Endothelial cell of umbilical vein (primary cell): Measurements from ENCODE around the gene MCTP2. TPM values are rescaled to one million over a fixed set of nuclear protein-coding genes. Genes with fewer than 3 reads are reported as not detected.

Experiments
- BruUV-seq: library from RNA; stranded (reverse); fragments of 400-500 nt; replicated peaks from 2 replicates; lab custom pipeline; 2021; lab: Mats Ljungman, UMichigan
- CTCF ChIA-PET: fragments of 300-600, 350-600 bp; sonication (Branson Sonifier 250); formaldehyde crosslinking; loops from one replicate; lab custom pipeline; 2021; ENCODE audit warnings: antibody characterized with exemption, inconsistent platforms; lab: Charles Lee
- POLR2A ChIA-PET: fragments of 300-600, 350-600 bp; sonication (Branson Sonifier 250); formaldehyde crosslinking; loops from one replicate; lab custom pipeline; 2021; ENCODE audit warnings: antibody characterized with exemption, inconsistent platforms; lab: Charles Lee
- DNase-seq: peaks from one replicate; pipeline ENCODE4 v3.0.0-alpha.2; 2011; ENCODE audit warnings: low read depth, low spot score
- FAIRE-seq: peaks from 2 replicates; lab custom pipeline; 2011; peaks lifted over from hg19 to GRCh38; lab: Jason Lieb, UNC
- H2AFZ ChIP-seq: 2 replicates; pipeline ENCODE4 v1.6.0; 2012; ENCODE audit warnings: low read depth, low read length, control low read depth, inconsistent platforms
- H3K27ac ChIP-seq: 2 replicates; pipeline ENCODE4 v1.5.1; 2011; ENCODE audit warnings: low read depth, mild to moderate bottlenecking, control low read depth, low read length, moderate library complexity; ENCODE audit not compliant: insufficient read depth
- H3K27me3 ChIP-seq, 2 experiments: 2 replicates each; pipeline versions ENCODE4 v1.6.0 to v1.6.1; 2011; ENCODE audit warnings: low read length in 2 of 2, mixed read lengths in 1 of 2; ENCODE audit not compliant: control insufficient read depth in 2 of 2, insufficient read depth in 2 of 2
- H3K36me3 ChIP-seq, 2 experiments: 2 replicates in 1 of 2; 3 replicates in 1 of 2; pipeline ENCODE4 v1.5.1; 2011; ENCODE audit warnings: low read length in 2 of 2, mild to moderate bottlenecking in 1 of 2, moderate library complexity in 1 of 2; ENCODE audit not compliant: control insufficient read depth in 2 of 2, insufficient read depth in 2 of 2; ENCODE audit errors: extremely low read depth in 1 of 2
- H3K4me1 ChIP-seq: 3 replicates; pipeline ENCODE4 v1.5.1; 2011; ENCODE audit warnings: mild to moderate bottlenecking, low read length; ENCODE audit not compliant: control insufficient read depth, insufficient read depth; ENCODE audit errors: extremely low read depth
- H3K4me2 ChIP-seq: 2 replicates; pipeline ENCODE4 v1.6.1; 2011; ENCODE audit warnings: low read length, control low read depth, mixed read lengths; ENCODE audit not compliant: insufficient read depth
- H3K4me3 ChIP-seq, 3 experiments: fragments of 200-600 bp in 1 of 3; sonication (generic), shearing (Covaris generic) in 1 of 3; replicated peaks in 1 of 3; 2 replicates each; pipeline ENCODE4 v1.5.1; 2011 to 2016; ENCODE audit warnings: control low read depth in 3 of 3, low read length in 3 of 3, mild to moderate bottlenecking in 2 of 3, inconsistent platforms in 1 of 3, low read depth in 1 of 3, moderate library complexity in 1 of 3; ENCODE audit not compliant: insufficient read depth in 1 of 3
- H3K79me2 ChIP-seq: 2 replicates; pipeline ENCODE4 v1.6.0; 2012; ENCODE audit warnings: low read length, inconsistent platforms; ENCODE audit not compliant: control insufficient read depth, insufficient read depth
- H3K9ac ChIP-seq: replicated peaks from 2 replicates; pipeline ENCODE3; 2011; ENCODE audit warnings: low read length, control low read depth; ENCODE audit not compliant: insufficient read depth; ENCODE audit errors: extremely low read depth
- H3K9me1 ChIP-seq: replicated peaks from 3 replicates; pipeline ENCODE4 v1.6.0; 2011; ENCODE audit warnings: mild to moderate bottlenecking, low read length; ENCODE audit not compliant: control insufficient read depth, insufficient read depth; ENCODE audit errors: extremely low read depth
- H3K9me3 ChIP-seq: replicated peaks from 2 replicates; pipeline ENCODE4 v1.5.1; 2012; ENCODE audit warnings: low read length, inconsistent platforms; ENCODE audit not compliant: control insufficient read depth, insufficient read depth
- H4K20me1 ChIP-seq: replicated peaks from 2 replicates; pipeline ENCODE3; 2011; ENCODE audit warnings: mild to moderate bottlenecking, low read length; ENCODE audit not compliant: control insufficient read depth, insufficient read depth; ENCODE audit errors: extremely low read depth
- CTCF ChIP-seq, 2 donors: IDR thresholded peaks; 1 replicate in 1 of 2; 2 replicates in 1 of 2; pipeline ENCODE4 v1.5.1; 2011; ENCODE audit warnings: low read length in 2 of 2, mild to moderate bottlenecking in 2 of 2, moderate library complexity in 2 of 2, control low read depth in 1 of 2, inconsistent platforms in 1 of 2, low read depth in 1 of 2; ENCODE audit not compliant: insufficient read depth in 1 of 2; ENCODE audit errors: extremely low read depth in 1 of 2
- EZH2 ChIP-seq: IDR thresholded peaks from 2 replicates; pipeline ENCODE4 v1.6.1; 2012; ENCODE audit warnings: borderline replicate concordance, low read depth, mild to moderate bottlenecking, moderate library complexity, low read length, inconsistent platforms; ENCODE audit not compliant: severe bottlenecking
- FOS ChIP-seq: IDR thresholded peaks from 2 replicates; pipeline ENCODE4 v1.6.1; 2011; ENCODE audit warnings: mild to moderate bottlenecking, low read length, moderate library complexity, borderline replicate concordance; ENCODE audit not compliant: insufficient read depth
- GATA2 ChIP-seq: IDR thresholded peaks from 2 replicates; pipeline ENCODE4 v1.7.0; 2011; ENCODE audit warnings: low read depth, mild to moderate bottlenecking, moderate library complexity, mixed read lengths, low read length; ENCODE audit not compliant: insufficient read length, insufficient read depth
- JUN ChIP-seq: IDR thresholded peaks from 2 replicates; pipeline ENCODE4 v1.6.1; 2011; ENCODE audit warnings: borderline replicate concordance, low read depth; ENCODE audit not compliant: insufficient read length, insufficient read depth
- MAX ChIP-seq: IDR thresholded peaks from 2 replicates; pipeline ENCODE4 v1.6.1; 2011; ENCODE audit not compliant: insufficient read depth, insufficient read length
- MYC ChIP-seq: IDR thresholded peaks from one replicate; pipeline ENCODE4 v1.6.1; 2011; ENCODE audit warnings: mild to moderate bottlenecking, low read depth, low read length
- POLR2A ChIP-seq: IDR thresholded peaks from 2 replicates; pipeline ENCODE4 v1.6.1; 2012; ENCODE audit warnings: low read depth, mild to moderate bottlenecking, control low read depth, low read length
- POLR2AphosphoS5 ChIP-seq: IDR thresholded peaks from 2 replicates; pipeline ENCODE4 v1.6.1; 2012; ENCODE audit warnings: low read depth, mild to moderate bottlenecking, control low read depth, low read length, moderate library complexity; ENCODE audit not compliant: insufficient read depth
- dilution Hi-C: fragments of 300-500 bp; cut with MboI; formaldehyde crosslinking; loops from one replicate; pipeline ENCODE4 v1.15.0; 2019; ENCODE audit warnings: low sequenced_read_pairs; ENCODE audit not compliant: extremely low pct_ligation_motif_present
- intact Hi-C: fragments of 100-400 bp; cut with micrococcal nuclease; formaldehyde crosslinking; loops from one replicate; pipeline ENCODE4 v1.10.0; 2022
- polyA plus RNA-seq, 4 experiments: library from polyadenylated mRNA; depleted of rRNA in 3 of 4; stranded (reverse) in 3 of 4; unstranded in 1 of 4; fragments of >200 nt; gene quantifications; 2 replicates each; pipeline versions ENCODE4 v1.2.1 to v1.2.3, GENCODE V29; 2011 to 2012; ENCODE audit warnings: missing spikeins in 1 of 4
- total RNA-seq: library from RNA; stranded (reverse); gene quantifications from 2 replicates; pipeline ENCODE4 v1.2.3, GENCODE V29; 2021

MCTP2 gene
- total and polyA plus RNA-seq, 2 donors (not counting 3 experiments of a cell fraction or from before 2014, with no cell fraction given) = 0.01 to 0.75 TPM

- ChIA-PET POLR2A (no interaction called here), CTCF (no interaction called here)
- H3K4me3 ChIP-seq = no peak overlapping the region
- no peaks in the 10 kb centered on the region for H3K79me2 ChIP-seq
- H3K27ac ChIP-seq = no peak overlapping the region
- no peaks in the 10 kb centered on the region for H3K27me3 ChIP-seq
- H3K9me1 ChIP-seq = no peaks in the 10 kb centered on the region
- H2AFZ ChIP-seq = no peak overlapping the region
- BruUV-seq = no TSS peak
- FAIRE-seq (no peak), DNase-seq (no peak)
- H3K36me3 ChIP-seq = no peaks in the 10 kb centered on the region
- dilution Hi-C loops (no loop called here), intact Hi-C loops (no loop called here)
- H3K4me2 ChIP-seq = no peak overlapping the region
- no peaks in the 10 kb centered on the region for H3K9me3 ChIP-seq
- TF ChIP-seq GATA2 (no peak), POLR2A (no peak), POLR2AphosphoS5 (no peak), MYC (no peak), CTCF (IDR thresholded peaks at IDR 0.05; ENCODE audit: extremely low read depth in 1 of 2, insufficient read depth in 1 of 2, low read depth in 1 of 2, low read length in 2 of 2) (no peak), MAX (no peak), JUN (no peak), FOS (no peak), EZH2 (no peak)
- H3K9ac ChIP-seq = no peak overlapping the region
- H4K20me1 ChIP-seq = no peaks in the 10 kb centered on the region
- no peaks in the 10 kb centered on the region for H3K4me1 ChIP-seq
These were observed 215.1 kb downstream of the MCTP2 start for GRCh38 chr15:94446441-94446840.
